HepG2 (cell line): Measurements from ENCODE around the gene CCDC85C. TPM values are rescaled to one million over a fixed set of nuclear protein-coding genes. Genes with fewer than 3 reads are reported as not detected.

ENCODE experiments used
- AGO1 ChIP-seq: fragments of 200-400 bp; formaldehyde crosslinking; IDR thresholded peaks from 2 replicates; pipeline ENCODE4 v1.6.1; 2017; ENCODE audit warnings: mild to moderate bottlenecking, low read depth, low read length, moderate library complexity; ENCODE audit not compliant: poor library complexity, severe bottlenecking
- CBX2 ChIP-seq, 2 experiments: fragments of 200-600 bp in 1 of 2; sonication (generic); formaldehyde crosslinking in 1 of 2; IDR thresholded peaks; 2 replicates each; pipeline versions ENCODE4 v1.7.0 to v1.8.1; 2018 to 2022; ENCODE audit warnings: low read depth in 2 of 2, low read length in 1 of 2, mild to moderate bottlenecking in 1 of 2, missing genetic modification reagents in 1 of 2
- CENPX ChIP-seq: sonication (generic); formaldehyde crosslinking; IDR thresholded peaks from 2 replicates; pipeline ENCODE4 v1.9.0; 2021; ENCODE audit warnings: mild to moderate bottlenecking, missing genetic modification reagents, moderate library complexity
- ELF1 ChIP-seq: sonication (generic); formaldehyde crosslinking; IDR thresholded peaks from 2 replicates; pipeline ENCODE4 v1.4.0; 2020; ENCODE audit warnings: missing genetic modification reagents
- IKZF4 ChIP-seq: sonication (generic); formaldehyde crosslinking; IDR thresholded peaks from 2 replicates; pipeline ENCODE4 v1.5.1; 2020; ENCODE audit warnings: borderline replicate concordance, mild to moderate bottlenecking, low read depth, missing genetic modification reagents; ENCODE audit errors: not compliant biosample characterization
- KDM4B ChIP-seq: sonication (generic); formaldehyde crosslinking; IDR thresholded peaks from 2 replicates; pipeline ENCODE4 v1.4.0; 2020; ENCODE audit warnings: missing genetic modification reagents
- MED1 ChIP-seq: sonication (generic); formaldehyde crosslinking; IDR thresholded peaks from 2 replicates; pipeline ENCODE4 v1.4.0; 2020; ENCODE audit warnings: missing genetic modification reagents
- MED13 ChIP-seq: sonication (generic); formaldehyde crosslinking; IDR thresholded peaks from 2 replicates; pipeline ENCODE4 v1.5.0; 2020; ENCODE audit warnings: missing genetic modification reagents
- MZF1 ChIP-seq: sonication (generic); formaldehyde crosslinking; IDR thresholded peaks from 2 replicates; pipeline ENCODE4 v1.8.1; 2023; ENCODE audit warnings: mild to moderate bottlenecking, missing genetic modification reagents, borderline replicate concordance
- NFRKB ChIP-seq: fragments of 450-650 bp; IDR thresholded peaks from 2 replicates; pipeline ENCODE4 v1.6.1; 2017
- PAX8 ChIP-seq: sonication (generic); formaldehyde crosslinking; IDR thresholded peaks from 2 replicates; pipeline ENCODE4 v1.8.0; 2022; ENCODE audit warnings: mild to moderate bottlenecking, missing genetic modification reagents, borderline replicate concordance
- RFX1 ChIP-seq: fragments of 450-650 bp; IDR thresholded peaks from 2 replicates; pipeline ENCODE4 v1.6.1; 2017
- SMAD3 ChIP-seq: sonication (generic); formaldehyde crosslinking; IDR thresholded peaks from 2 replicates; pipeline ENCODE4 v1.4.0; 2020; ENCODE audit warnings: missing genetic modification reagents
- SMARCE1 ChIP-seq: fragments of 450-650 bp; IDR thresholded peaks from 2 replicates; pipeline ENCODE4 v1.6.1; 2017; ENCODE audit warnings: borderline replicate concordance
- SP1 ChIP-seq, 2 experiments: fragments of 450-650 bp in 1 of 2; sonication (generic) in 1 of 2; formaldehyde crosslinking in 1 of 2; IDR thresholded peaks; 2 replicates each; pipeline versions ENCODE4 v1.4.0 to v1.6.1; 2016 to 2020; ENCODE audit warnings: missing genetic modification reagents in 1 of 2
- SP5 ChIP-seq: IDR thresholded peaks from 2 replicates; pipeline ENCODE4 v1.6.1; 2016; ENCODE audit warnings: low read depth, borderline replicate concordance
- THAP11 ChIP-seq: IDR thresholded peaks from 2 replicates; pipeline ENCODE4 v1.6.1; 2016; ENCODE audit warnings: missing biosample characterization, missing genetic modification reagents
- YEATS2 ChIP-seq: sonication (generic); formaldehyde crosslinking; IDR thresholded peaks from 2 replicates; pipeline ENCODE4 v1.4.0; 2020; ENCODE audit warnings: missing genetic modification reagents, borderline replicate concordance
- ZEB1 ChIP-seq: IDR thresholded peaks from 2 replicates; pipeline ENCODE4 v1.6.1; 2012; ENCODE audit warnings: mild to moderate bottlenecking, low read depth, inconsistent platforms; ENCODE audit not compliant: insufficient replicate concordance
- ZNF225 ChIP-seq: sonication (generic); formaldehyde crosslinking; IDR thresholded peaks from 2 replicates; pipeline ENCODE4 v1.4.0; 2020; ENCODE audit warnings: mild to moderate bottlenecking, missing genetic modification reagents
- ZNF263 ChIP-seq: sonication (generic); formaldehyde crosslinking; IDR thresholded peaks from 2 replicates; pipeline ENCODE4 v1.4.0; 2020; ENCODE audit warnings: missing genetic modification reagents
- ZNF3 ChIP-seq: IDR thresholded peaks from 2 replicates; pipeline ENCODE4 v1.7.0; 2017; ENCODE audit warnings: inconsistent platforms
- ZNF331 ChIP-seq: sonication (generic); formaldehyde crosslinking; IDR thresholded peaks from 2 replicates; pipeline ENCODE4 v1.4.0; 2020; ENCODE audit warnings: missing genetic modification reagents
- ZNF530 ChIP-seq: sonication (generic); formaldehyde crosslinking; IDR thresholded peaks from 2 replicates; pipeline ENCODE4 v1.5.0; 2020; ENCODE audit warnings: low read depth, mild to moderate bottlenecking, missing genetic modification reagents
- ZNF629 ChIP-seq: sonication (generic); formaldehyde crosslinking; conservative IDR thresholded peaks from 2 replicates; pipeline ENCODE4 v1.5.0; 2020; ENCODE audit warnings: missing genetic modification reagents
- ZNF674 ChIP-seq: sonication (generic); formaldehyde crosslinking; IDR thresholded peaks from 2 replicates; pipeline ENCODE4 v1.5.0; 2020; ENCODE audit warnings: low read depth, mild to moderate bottlenecking, missing genetic modification reagents
- polyA plus RNA-seq, 8 experiments: library from polyadenylated mRNA; depleted of rRNA in 3 of 8; stranded (reverse) in 7 of 8; unstranded in 1 of 8; fragments of >200 nt; fragmentation: Illumina TruSeq in 4 of 8; extraction: Trizol in 4 of 8; gene quantifications; 2 replicates each; pipeline versions ENCODE4 v1.2.1 to v1.2.3, GENCODE V29; 2011 to 2016; ENCODE audit warnings: low read depth in 4 of 8, missing spikeins in 1 of 8, mixed read lengths in 1 of 8; ENCODE audit not compliant: insufficient read depth in 1 of 8
- total RNA-seq, 5 experiments: library from RNA; depleted of rRNA; stranded (reverse); fragments of >200 nt; fragmentation: Illumina TruSeq; extraction: Trizol; gene quantifications; 2 replicates each; pipeline ENCODE4 v1.2.3, GENCODE V29; 2016; ENCODE audit warnings: low read depth in 1 of 5
- TF ChIP-seq, protein P1 (sequence below): sonication (generic); formaldehyde crosslinking; IDR thresholded peaks from 2 replicates; pipeline ENCODE4; 2020; ENCODE audit warnings: missing genetic modification reagents, mild to moderate bottlenecking, borderline replicate concordance
- TF ChIP-seq, protein P2 (sequence below): IDR thresholded peaks from 2 replicates; pipeline ENCODE4 v1.6.1; 2012; ENCODE audit warnings: low read depth, low read length, improper control_type of control experiment

The CCDC85C gene
- total and polyA plus RNA-seq, 2 of the 13 experiments (the other 11 are each of a cell fraction or from before 2014, with no cell fraction given), result 18.8 to 43.8 TPM

DNA sequence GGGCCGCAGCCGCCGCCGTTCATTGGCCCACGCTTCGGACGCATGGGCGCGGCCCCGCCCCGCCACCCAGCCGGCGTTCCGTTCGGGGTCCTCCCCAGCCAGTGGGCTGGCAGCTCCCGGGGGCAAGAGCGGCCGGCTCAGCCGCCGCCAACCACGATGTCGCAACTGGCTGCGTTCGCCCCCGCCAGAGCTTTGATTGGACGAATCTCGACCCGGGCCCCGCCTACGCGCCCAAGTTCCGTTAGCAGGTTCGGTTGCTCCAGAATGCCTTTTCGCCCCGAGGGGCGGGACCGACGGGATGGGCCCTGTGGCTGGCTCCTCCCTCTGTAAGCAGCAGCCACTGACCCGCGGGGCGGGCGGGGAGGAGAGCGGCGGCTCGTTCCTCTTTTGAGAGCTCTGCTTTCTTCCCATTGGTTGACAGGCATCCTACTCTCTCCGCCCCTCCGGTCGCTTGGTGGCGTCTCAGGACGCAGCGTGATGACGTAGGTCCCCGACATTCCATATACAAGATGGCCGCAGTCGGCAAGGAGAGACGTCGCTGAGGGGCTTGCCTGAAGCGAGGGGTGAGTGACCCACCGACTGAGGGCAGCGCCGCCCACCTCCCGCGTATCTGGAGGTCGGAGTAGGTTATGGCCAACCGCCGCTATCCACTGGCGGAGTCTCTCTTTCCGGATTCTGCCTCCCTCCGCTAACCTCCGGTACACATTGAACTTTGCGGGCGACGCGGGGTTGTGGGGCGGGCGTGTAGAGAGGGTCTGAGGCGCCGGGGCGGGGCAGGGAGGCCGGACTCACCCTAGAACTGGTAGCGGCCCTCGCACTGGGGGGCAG lies 122.9 kb downstream of the CCDC85C start, which contains the start of gene CCNK (continued):
- TF ChIP-seq, protein P1, sequence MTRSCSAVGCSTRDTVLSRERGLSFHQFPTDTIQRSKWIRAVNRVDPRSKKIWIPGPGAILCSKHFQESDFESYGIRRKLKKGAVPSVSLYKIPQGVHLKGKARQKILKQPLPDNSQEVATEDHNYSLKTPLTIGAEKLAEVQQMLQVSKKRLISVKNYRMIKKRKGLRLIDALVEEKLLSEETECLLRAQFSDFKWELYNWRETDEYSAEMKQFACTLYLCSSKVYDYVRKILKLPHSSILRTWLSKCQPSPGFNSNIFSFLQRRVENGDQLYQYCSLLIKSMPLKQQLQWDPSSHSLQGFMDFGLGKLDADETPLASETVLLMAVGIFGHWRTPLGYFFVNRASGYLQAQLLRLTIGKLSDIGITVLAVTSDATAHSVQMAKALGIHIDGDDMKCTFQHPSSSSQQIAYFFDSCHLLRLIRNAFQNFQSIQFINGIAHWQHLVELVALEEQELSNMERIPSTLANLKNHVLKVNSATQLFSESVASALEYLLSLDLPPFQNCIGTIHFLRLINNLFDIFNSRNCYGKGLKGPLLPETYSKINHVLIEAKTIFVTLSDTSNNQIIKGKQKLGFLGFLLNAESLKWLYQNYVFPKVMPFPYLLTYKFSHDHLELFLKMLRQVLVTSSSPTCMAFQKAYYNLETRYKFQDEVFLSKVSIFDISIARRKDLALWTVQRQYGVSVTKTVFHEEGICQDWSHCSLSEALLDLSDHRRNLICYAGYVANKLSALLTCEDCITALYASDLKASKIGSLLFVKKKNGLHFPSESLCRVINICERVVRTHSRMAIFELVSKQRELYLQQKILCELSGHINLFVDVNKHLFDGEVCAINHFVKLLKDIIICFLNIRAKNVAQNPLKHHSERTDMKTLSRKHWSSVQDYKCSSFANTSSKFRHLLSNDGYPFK (CRISPR knock-in tag), result peak; percentile 90
- TF ChIP-seq ZNF263 (CRISPR knock-in tag) (no peak), ELF1 (peak; percentile 75), RFX1 (no peak), CBX2 (IDR thresholded peaks at IDR 0.05; ENCODE audit: low read depth, low read length) (no peak), CBX2 (CRISPR knock-in tag; IDR thresholded peaks at IDR 0.05; ENCODE audit: low read depth) (no peak), YEATS2 (CRISPR knock-in tag) (peak; percentile 86), MED13 (no peak), SMAD3 (peak; percentile 45; the same call in 1 of the 2 replicates), SP5 (CRISPR knock-in tag) (peak; percentile 64; the same call in 1 of the 2 replicates), THAP11 (CRISPR knock-in tag) (peak; percentile 93), ZNF331 (peak; percentile 44; the same call in 1 of the 2 replicates), MED1 (CRISPR knock-in tag) (no peak), NFRKB (no peak), CENPX (CRISPR knock-in tag) (no peak), PAX8 (CRISPR knock-in tag) (no peak), ZNF629 (CRISPR knock-in tag) (no peak), SMARCE1 (no peak), MZF1 (no peak), IKZF4 (CRISPR knock-in tag) (no peak), KDM4B (CRISPR knock-in tag) (no peak), ZNF3 (no peak), AGO1 (peak; percentile 32), ZEB1 (no peak), ZNF674 (CRISPR knock-in tag) (no peak), ZNF530 (CRISPR knock-in tag) (no peak), SP1 (IDR thresholded peaks at IDR 0.05) (no peak), SP1 (CRISPR knock-in tag; IDR thresholded peaks at IDR 0.05) (peak; percentile 91), ZNF225 (CRISPR knock-in tag) (no peak)
- TF ChIP-seq, protein P2, sequence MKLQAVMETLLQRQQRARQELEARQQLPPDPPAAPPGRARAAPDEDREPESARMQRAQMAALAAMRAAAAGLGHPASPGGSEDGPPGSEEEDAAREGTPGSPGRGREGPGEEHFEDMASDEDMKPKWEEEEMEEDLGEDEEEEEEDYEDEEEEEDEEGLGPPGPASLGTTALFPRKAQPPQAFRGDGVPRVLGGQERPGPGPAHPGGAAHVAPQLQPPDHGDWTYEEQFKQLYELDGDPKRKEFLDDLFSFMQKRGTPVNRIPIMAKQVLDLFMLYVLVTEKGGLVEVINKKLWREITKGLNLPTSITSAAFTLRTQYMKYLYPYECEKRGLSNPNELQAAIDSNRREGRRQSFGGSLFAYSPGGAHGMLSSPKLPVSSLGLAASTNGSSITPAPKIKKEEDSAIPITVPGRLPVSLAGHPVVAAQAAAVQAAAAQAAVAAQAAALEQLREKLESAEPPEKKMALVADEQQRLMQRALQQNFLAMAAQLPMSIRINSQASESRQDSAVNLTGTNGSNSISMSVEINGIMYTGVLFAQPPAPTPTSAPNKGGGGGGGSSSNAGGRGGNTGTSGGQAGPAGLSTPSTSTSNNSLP, result no peak
